Memory B cell (primary cell): ENCODE results near the gene TLE3.

Experiments
- ATAC-seq: fragments of 150-1000 bp; cut with Tn5 transposase; 2 replicates; pipeline ENCODE4 v1.10.0; 2021; ENCODE audit warnings: low read depth, mild to moderate bottlenecking, moderate library complexity
- DNase-seq, 2 donors: peaks; one replicate each; pipeline ENCODE4 v3.0.0; 2022; ENCODE audit warnings: low spot score in 2 of 2
- H3K27ac Mint-ChIP-seq: one replicate; pipeline ENCODE4 v1.8.0; 2022; ENCODE audit warnings: mild to moderate bottlenecking, moderate library complexity, mixed read lengths
- H3K27me3 Mint-ChIP-seq: one replicate; pipeline ENCODE4 v1.8.0; 2022; ENCODE audit warnings: mixed read lengths
- H3K36me3 Mint-ChIP-seq: one replicate; pipeline ENCODE4 v1.8.0; 2022; ENCODE audit warnings: mild to moderate bottlenecking, mixed read lengths
- H3K4me1 Mint-ChIP-seq: one replicate; pipeline ENCODE4 v1.8.0; 2022; ENCODE audit warnings: mixed read lengths
- H3K4me3 Mint-ChIP-seq: one replicate; pipeline ENCODE4 v1.8.0; 2022; ENCODE audit warnings: mild to moderate bottlenecking, moderate library complexity, mixed read lengths
- H3K9me3 Mint-ChIP-seq: one replicate; pipeline ENCODE4 v1.8.0; 2022; ENCODE audit warnings: mixed read lengths

The TLE3 gene

GRCh38 chr15:70054366-70054765 is 43.4 kb downstream of the TLE3 start:
- no peaks in the 10 kb centered on the region for H3K9me3 Mint-ChIP-seq
- no peak for DNase-seq
- no peak overlapping the region for H3K4me3 Mint-ChIP-seq
- no peaks in the 10 kb centered on the region for H3K27me3 Mint-ChIP-seq
- H3K27ac Mint-ChIP-seq = peak overlapping the region; percentile 19
- H3K36me3 Mint-ChIP-seq = peaks cover 60% of the 10 kb centered on the region
- H3K4me1 Mint-ChIP-seq = peaks cover 14% of the 10 kb centered on the region
- ATAC-seq = no peak

- DNase-seq (no peak), ATAC-seq (no peak)
- H3K4me3 Mint-ChIP-seq = no peak overlapping the region
- H3K27ac Mint-ChIP-seq = peak overlapping the region; percentile 19
- no peaks in the 10 kb centered on the region for H3K9me3 Mint-ChIP-seq
- H3K4me1 Mint-ChIP-seq = peaks cover 17% of the 10 kb centered on the region
- H3K36me3 Mint-ChIP-seq = peaks cover 58% of the 10 kb centered on the region
- H3K27me3 Mint-ChIP-seq = no peaks in the 10 kb centered on the region
These were observed 43.9 kb downstream of the TLE3 start for GRCh38 chr15:70053716-70054229.

DNA sequence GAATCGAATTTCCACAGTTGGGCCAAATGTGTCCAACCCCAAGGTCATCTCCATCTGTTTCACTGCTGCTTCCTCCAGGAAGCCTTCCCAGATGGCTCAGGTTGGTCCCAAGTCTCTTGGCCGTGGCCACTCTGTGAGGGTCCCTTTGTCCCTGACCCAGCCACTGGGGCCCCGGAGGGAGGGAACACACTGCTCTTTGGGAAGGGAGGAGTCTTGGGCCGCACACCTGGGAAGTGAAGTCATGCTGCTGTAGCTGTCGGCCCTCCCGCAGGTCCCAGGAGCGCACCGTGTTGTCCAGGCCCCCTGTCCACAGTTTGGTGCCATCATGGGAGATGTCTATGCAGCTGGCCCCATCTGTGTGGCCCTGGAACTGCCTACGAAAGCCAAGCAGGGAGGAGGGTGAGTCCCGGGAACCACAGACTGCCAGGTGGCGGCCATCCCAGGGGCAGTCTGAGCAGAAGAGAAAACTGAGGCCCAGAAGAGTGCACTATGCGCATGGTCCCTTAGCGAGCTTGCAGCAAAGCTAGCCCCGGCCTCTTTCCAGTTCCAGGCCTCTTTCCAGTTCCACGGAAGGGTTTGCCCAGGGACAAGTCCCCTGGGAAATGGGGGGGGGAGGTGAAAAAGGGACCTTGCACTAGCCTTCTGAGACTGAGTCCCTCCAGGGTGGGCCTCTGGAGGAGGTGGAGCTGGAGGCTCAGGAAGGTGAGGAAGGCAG is 44.6 kb downstream of the TLE3 start:
- DNase-seq = no peak
- Mint-ChIP-seq H3K9me3 (no peaks in the 10 kb centered on the region), H3K27ac (peak overlapping the region; percentile 19), H3K27me3 (no peaks in the 10 kb centered on the region), H3K4me3 (no peak overlapping the region), H3K36me3 (peaks cover 54% of the 10 kb centered on the region), H3K4me1 (peaks cover 18% of the 10 kb centered on the region)
- ATAC-seq = no peak

- Mint-ChIP-seq H3K4me3 (no peak overlapping the region), H3K36me3 (peaks cover 50% of the 10 kb centered on the region), H3K27ac (no peak overlapping the region), H3K4me1 (peaks cover 24% of the 10 kb centered on the region), H3K9me3 (no peaks in the 10 kb centered on the region), H3K27me3 (no peaks in the 10 kb centered on the region)
- DNase-seq = no peak
- ATAC-seq = no peak
These were observed 45.6 kb downstream of the TLE3 start for GRCh38 chr15:70051948-70052633.

DNA sequence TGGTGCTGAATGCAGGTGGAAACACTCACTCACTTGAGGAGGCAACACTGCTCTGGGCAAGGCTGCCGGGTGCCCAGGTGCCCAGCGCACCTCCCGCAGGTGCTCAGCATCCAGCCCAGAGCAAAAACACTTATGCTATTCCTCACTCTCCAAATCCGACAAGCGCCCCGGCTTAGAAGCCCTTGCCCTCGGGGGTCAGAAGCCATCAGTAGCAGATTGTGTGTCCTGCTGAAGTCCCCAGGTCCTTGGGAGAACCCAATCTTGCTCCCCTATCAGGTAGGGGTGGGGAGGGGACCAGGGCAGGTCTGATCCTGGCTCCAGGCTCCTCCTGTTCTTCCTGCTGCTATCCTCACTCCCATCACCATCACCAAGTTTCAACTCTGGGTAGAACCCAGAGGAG is 46.7 kb downstream of the TLE3 start:
- Mint-ChIP-seq H3K27ac (peak overlapping the region; percentile 18), H3K9me3 (no peaks in the 10 kb centered on the region), H3K36me3 (peaks cover 49% of the 10 kb centered on the region)

DNA sequence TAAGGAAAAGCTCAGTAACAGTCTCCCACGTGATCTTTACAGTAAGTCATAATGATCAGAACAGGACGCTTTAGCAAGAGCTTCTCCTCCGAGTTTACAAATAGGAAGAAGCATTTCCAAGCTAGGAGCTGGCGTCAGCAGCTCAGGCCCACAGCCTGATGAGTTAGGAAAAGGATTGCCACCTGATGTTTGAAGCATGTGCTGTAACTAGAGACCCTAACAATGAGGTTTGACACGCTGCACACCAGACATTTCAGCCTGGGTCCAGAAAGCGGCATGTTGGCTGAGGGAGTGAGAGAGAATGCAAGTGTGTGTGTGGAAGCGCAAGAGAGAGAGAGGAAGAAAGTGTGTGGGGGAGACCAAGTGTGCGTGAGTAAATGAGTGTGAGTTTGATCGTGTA is 47.3 kb downstream of the TLE3 start:
- Mint-ChIP-seq H3K4me3 (no peak overlapping the region), H3K9me3 (no peaks in the 10 kb centered on the region), H3K27ac (peak overlapping the region; percentile 18), H3K27me3 (no peaks in the 10 kb centered on the region), H3K4me1 (peaks cover 30% of the 10 kb centered on the region), H3K36me3 (peaks cover 47% of the 10 kb centered on the region)
- ATAC-seq (no peak), DNase-seq (no peak)

More for the DNA sequence above, 46.7 kb downstream of the TLE3 start:
- DNase-seq (no peak), ATAC-seq (no peak)
- H3K4me1 Mint-ChIP-seq = peaks cover 30% of the 10 kb centered on the region
- no peaks in the 10 kb centered on the region for H3K27me3 Mint-ChIP-seq
- H3K4me3 Mint-ChIP-seq = no peak overlapping the region

- Mint-ChIP-seq H3K9me3 (no peaks in the 10 kb centered on the region), H3K4me3 (no peak overlapping the region), H3K27me3 (no peaks in the 10 kb centered on the region), H3K27ac (peak overlapping the region; percentile 18), H3K36me3 (peaks cover 43% of the 10 kb centered on the region), H3K4me1 (peaks cover 28% of the 10 kb centered on the region)
- no peak for DNase-seq
- ATAC-seq = no peak
These were observed 47.9 kb downstream of the TLE3 start for GRCh38 chr15:70049701-70050301.

GRCh38 chr15:70048578-70049514 is 48.9 kb downstream of the TLE3 start:
- H3K36me3 Mint-ChIP-seq = peaks cover 43% of the 10 kb centered on the region

DNA sequence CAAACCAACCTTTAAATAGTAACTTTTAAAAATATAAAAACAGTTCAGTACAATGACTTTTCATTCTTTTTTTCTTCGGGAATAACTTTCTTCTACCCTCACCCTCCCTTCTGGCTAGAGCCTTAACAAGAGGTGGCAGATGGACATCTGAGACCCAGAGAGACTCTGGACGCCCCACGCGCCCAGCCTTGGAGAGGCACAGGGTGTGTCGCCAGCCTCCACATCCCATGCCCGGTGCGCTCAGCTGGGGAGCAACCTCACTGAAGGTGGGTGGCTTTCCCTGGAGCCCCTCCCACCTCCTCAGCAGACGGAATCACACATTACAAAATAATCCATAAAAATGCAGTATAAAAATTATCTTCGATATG is 49.5 kb downstream of the TLE3 start:
- H3K9me3 Mint-ChIP-seq = no peaks in the 10 kb centered on the region
- peaks cover 43% of the 10 kb centered on the region for H3K36me3 Mint-ChIP-seq
- H3K27me3 Mint-ChIP-seq = no peaks in the 10 kb centered on the region
- H3K4me3 Mint-ChIP-seq = no peak overlapping the region
- peaks cover 33% of the 10 kb centered on the region for H3K4me1 Mint-ChIP-seq
- no peak for ATAC-seq
- no peak for DNase-seq
- H3K27ac Mint-ChIP-seq = no peak overlapping the region

More at GRCh38 chr15:70048578-70049514, 48.9 kb downstream of the TLE3 start:
- no peaks in the 10 kb centered on the region for H3K9me3 Mint-ChIP-seq
- H3K4me3 Mint-ChIP-seq = no peak overlapping the region
- DNase-seq (no peak), ATAC-seq (no peak)
- peak overlapping the region; percentile 18 for H3K27ac Mint-ChIP-seq
- H3K27me3 Mint-ChIP-seq = no peaks in the 10 kb centered on the region
- peaks cover 29% of the 10 kb centered on the region for H3K4me1 Mint-ChIP-seq

DNA sequence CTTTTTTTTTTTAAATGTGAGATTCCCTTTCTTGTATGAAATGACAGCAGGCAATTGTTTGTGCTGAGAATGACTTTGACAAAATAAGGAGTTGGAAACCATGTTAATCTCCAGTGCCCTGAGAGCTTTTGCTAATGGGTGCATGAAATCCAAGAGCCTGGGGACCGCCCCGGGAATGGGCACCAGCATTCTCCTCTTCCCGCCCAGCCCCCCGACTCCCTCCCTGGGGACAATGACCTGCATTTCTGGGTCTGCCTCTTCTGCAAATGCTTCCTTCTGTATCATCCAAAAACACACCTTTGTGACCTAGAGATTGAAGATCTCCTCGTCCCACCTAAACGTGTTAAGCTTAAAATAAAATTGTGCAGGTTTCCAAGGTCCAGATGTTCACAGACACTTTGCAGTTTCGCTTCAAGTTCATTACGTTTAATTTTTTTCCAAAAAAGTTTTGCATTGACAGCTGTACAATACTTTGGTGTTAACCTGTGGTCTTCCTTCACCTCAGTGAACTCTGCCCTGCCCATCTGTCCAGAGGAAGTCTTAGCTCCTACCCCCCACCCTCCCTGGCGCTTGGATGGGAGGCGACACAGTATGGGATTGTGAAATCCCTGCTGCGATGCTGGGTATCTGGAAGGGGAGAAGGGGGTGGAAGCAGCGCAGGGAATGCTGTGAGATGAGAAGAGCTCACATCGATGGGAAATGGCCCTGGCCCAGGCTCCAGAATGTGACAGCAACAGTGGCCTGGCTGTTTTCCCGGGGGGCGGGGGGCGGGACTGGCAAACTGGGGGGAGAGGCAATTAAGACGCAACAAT is 50.1 kb downstream of the TLE3 start:
- ATAC-seq (no peak), DNase-seq (no peak)
- peak overlapping the region; percentile 74 for H3K27ac Mint-ChIP-seq
- H3K4me1 Mint-ChIP-seq = peaks cover 35% of the 10 kb centered on the region
- peaks cover 2% of the 10 kb centered on the region for H3K9me3 Mint-ChIP-seq
- peaks cover 42% of the 10 kb centered on the region for H3K36me3 Mint-ChIP-seq
- no peak overlapping the region for H3K4me3 Mint-ChIP-seq
- no peaks in the 10 kb centered on the region for H3K27me3 Mint-ChIP-seq

DNA sequence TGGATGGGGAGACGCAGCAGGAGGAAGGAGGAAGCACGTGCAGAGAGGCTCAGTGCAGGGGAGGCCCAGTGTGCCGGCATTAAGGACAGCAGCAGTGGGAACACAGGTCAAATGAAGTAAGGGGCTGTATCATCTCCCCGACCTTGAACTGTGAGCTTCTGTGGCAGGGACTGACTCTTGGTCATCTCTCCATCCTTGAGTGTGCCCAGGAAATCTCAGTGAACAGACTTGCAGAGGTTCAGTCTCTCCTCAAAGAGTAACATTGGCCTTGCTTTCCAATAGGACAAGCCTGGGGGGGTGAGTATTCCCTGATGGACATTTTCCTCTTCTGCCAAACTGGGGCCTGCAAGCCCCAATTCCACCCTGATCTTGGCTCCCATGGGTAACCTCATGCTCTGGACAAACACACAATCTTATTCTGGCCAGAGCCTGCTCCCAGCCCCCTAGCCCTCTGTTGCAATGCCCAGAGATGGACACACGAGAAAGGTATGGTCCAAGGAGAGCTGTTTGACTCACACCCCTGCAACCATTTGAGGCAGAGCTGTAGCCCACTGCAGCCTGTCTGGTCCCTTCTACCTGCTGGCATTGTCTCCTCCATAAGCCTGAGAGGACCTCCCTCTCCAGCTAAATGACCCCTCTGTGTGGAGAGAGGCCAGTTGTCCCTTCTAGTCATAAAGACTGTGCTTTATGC is 50.9 kb downstream of the TLE3 start:
- ATAC-seq (no peak), DNase-seq (no peak)
- peak overlapping the region; percentile 74 for H3K27ac Mint-ChIP-seq
- peaks cover 44% of the 10 kb centered on the region for H3K36me3 Mint-ChIP-seq
- H3K9me3 Mint-ChIP-seq = peaks cover 4% of the 10 kb centered on the region
- peaks cover 39% of the 10 kb centered on the region for H3K4me1 Mint-ChIP-seq
- no peak overlapping the region for H3K4me3 Mint-ChIP-seq
- H3K27me3 Mint-ChIP-seq = no peaks in the 10 kb centered on the region

GRCh38 chr15:70045045-70045444 is 52.7 kb downstream of the TLE3 start:
- Mint-ChIP-seq H3K9me3 (peaks cover 4% of the 10 kb centered on the region), H3K4me3 (no peak overlapping the region), H3K4me1 (peaks cover 45% of the 10 kb centered on the region), H3K27me3 (no peaks in the 10 kb centered on the region), H3K36me3 (peaks cover 31% of the 10 kb centered on the region), H3K27ac (no peak overlapping the region)
- ATAC-seq = no peak
- DNase-seq = no peak
